Measurements from ENCODE around the gene MFN1. TPM values are rescaled to one million over a fixed set of nuclear protein-coding genes. Genes with fewer than 3 reads are reported as not detected.

Gene MFN1
- total RNA-seq = 56.9 and 60.4 TPM in 2 replicates
- long read RNA-seq, full-length matches to known transcripts = 68 of 153 reads
- long read RNA-seq, partial matches to known transcripts = 58 of 153 reads
- long read RNA-seq, other reads (novel, unspliced or antisense) = 27 of 153 reads

- peak within 1 kb of the TSS; percentile 99 for H3K4me3 Mint-ChIP-seq (ENCODE audit: unreplicated experiment)
- no peaks in the 10 kb centered on the region for H3K9me3 Mint-ChIP-seq (ENCODE audit: unreplicated experiment)
- peak; percentile 95 for DNase-seq (ENCODE audit: extremely low spot score, unreplicated experiment)
- peaks cover 19% of the 10 kb centered on the region for H3K4me1 Mint-ChIP-seq (ENCODE audit: unreplicated experiment)
- H3K36me3 Mint-ChIP-seq (ENCODE audit: unreplicated experiment) = peaks cover 11% of the 10 kb centered on the region
- no peaks in the 10 kb centered on the region for H3K27me3 Mint-ChIP-seq (ENCODE audit: unreplicated experiment)
- TF ChIP-seq CTCF (IDR thresholded peaks at IDR 0.05) = no peak
- peak within 1 kb of the TSS; percentile 98 for H3K27ac Mint-ChIP-seq (ENCODE audit: unreplicated experiment)
These were observed at the start of gene MFN1 for GRCh38 chr3:179347345-179348194. MFN1 (plus strand) TSS chr3:179347709; CDS start chr3:179348852, 1,143 bp downstream.

- Mint-ChIP-seq H3K4me1 (ENCODE audit: unreplicated experiment) (no peaks in the 10 kb centered on the region), H3K36me3 (ENCODE audit: unreplicated experiment) (no peaks in the 10 kb centered on the region), H3K9me3 (ENCODE audit: unreplicated experiment) (peaks cover 7% of the 10 kb centered on the region), H3K27me3 (ENCODE audit: unreplicated experiment) (peaks cover 33% of the 10 kb centered on the region), H3K4me3 (ENCODE audit: unreplicated experiment) (no peak overlapping the region), H3K27ac (ENCODE audit: unreplicated experiment) (no peak overlapping the region)
- DNase-seq (ENCODE audit: extremely low spot score, unreplicated experiment) = no peak
- TF ChIP-seq CTCF (IDR thresholded peaks at IDR 0.05) = no peak
These were observed 49.4 kb upstream of the MFN1 start for GRCh38 chr3:179297971-179298725.

GRCh38 chr3:179299316-179299715 is 48.2 kb upstream of the MFN1 start:
- no peaks in the 10 kb centered on the region for H3K4me1 Mint-ChIP-seq (ENCODE audit: unreplicated experiment)
- no peak for TF ChIP-seq CTCF (IDR thresholded peaks at IDR 0.05)
- H3K36me3 Mint-ChIP-seq (ENCODE audit: unreplicated experiment) = no peaks in the 10 kb centered on the region
- H3K27ac Mint-ChIP-seq (ENCODE audit: unreplicated experiment) = no peak overlapping the region
- H3K9me3 Mint-ChIP-seq (ENCODE audit: unreplicated experiment) = peaks cover 7% of the 10 kb centered on the region
- H3K27me3 Mint-ChIP-seq (ENCODE audit: unreplicated experiment) = peaks cover 31% of the 10 kb centered on the region
- no peak for DNase-seq (ENCODE audit: extremely low spot score, unreplicated experiment)
- no peak overlapping the region for H3K4me3 Mint-ChIP-seq (ENCODE audit: unreplicated experiment)

- Mint-ChIP-seq H3K4me3 (ENCODE audit: unreplicated experiment) (no peak overlapping the region), H3K27ac (ENCODE audit: unreplicated experiment) (no peak overlapping the region), H3K36me3 (ENCODE audit: unreplicated experiment) (no peaks in the 10 kb centered on the region), H3K27me3 (ENCODE audit: unreplicated experiment) (peaks cover 23% of the 10 kb centered on the region), H3K9me3 (ENCODE audit: unreplicated experiment) (peaks cover 7% of the 10 kb centered on the region), H3K4me1 (ENCODE audit: unreplicated experiment) (no peaks in the 10 kb centered on the region)
- no peak for TF ChIP-seq CTCF (IDR thresholded peaks at IDR 0.05)
- DNase-seq (ENCODE audit: extremely low spot score, unreplicated experiment) = no peak
These were observed 47.4 kb upstream of the MFN1 start for GRCh38 chr3:179299999-179300613.
